RWPE1 (cell line): ENCODE data around the gene SLC25A44.
"Not testable (repeated sequence)": the region's sequence is repeated elsewhere in the genome, so short reads cannot be mapped to it uniquely, and the experiment has no call there.

Experiments used
- CTCF ChIA-PET: fragments of 350-600 bp; sonication (Branson Sonifier 250); formaldehyde crosslinking; extraction: SDS; loops from one replicate; lab custom pipeline; 2021; lab: Yijun Ruan, JAX
- POLR2A ChIA-PET: fragments of 400-600 bp; formaldehyde crosslinking; extraction: SDS; loops from one replicate; lab custom pipeline; 2020; ENCODE audit warnings: antibody characterized with exemption; ENCODE audit not compliant: low non-redundant PET; lab: Yijun Ruan, JAX
- DNase-seq: peaks from one replicate; pipeline ENCODE4 v3.0.0; 2012; ENCODE audit warnings: low spot score
- H3K27ac ChIP-seq: fragments of 450-650 bp; 2 replicates; pipeline ENCODE4 v1.5.1; 2017
- TF ChIP-seq, protein P1 (sequence below): fragments of 450-650 bp; conservative IDR thresholded peaks from 2 replicates; pipeline ENCODE4 v1.5.1; 2017; ENCODE audit warnings: low read depth, mild to moderate bottlenecking

The SLC25A44 gene

DNA sequence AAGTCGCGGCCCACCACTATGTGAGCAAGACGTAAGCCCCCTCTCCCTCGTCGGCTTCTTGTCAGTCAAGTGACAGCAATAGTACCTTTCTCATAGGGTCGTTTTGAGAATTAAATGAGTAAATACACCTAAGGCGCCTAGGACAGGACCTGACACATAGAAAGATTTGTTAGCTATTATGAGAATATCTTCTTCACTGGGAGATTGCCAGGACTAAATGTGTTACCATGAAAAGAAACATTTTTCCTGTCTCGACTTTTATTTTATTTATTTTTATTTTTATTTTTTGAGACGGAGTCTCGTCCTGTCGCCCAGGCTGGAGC lies 19.7 kb downstream of the SLC25A44 start:
- ChIA-PET CTCF (interaction anchor here (0.8 to 1.1 kb wide), 3 partner anchors 12 to 84 kb away, joined by 3 to 8 read pairs (median 3); no protein-coding TSS in a partner anchor), POLR2A (interaction anchor here (0.6 to 1.0 kb wide), 2 partner anchors 17 to 72 kb away, joined by 3 to 4 read pairs; no protein-coding TSS in a partner anchor)
- DNase-seq = no peak
- peak overlapping the region; percentile 93 for H3K27ac ChIP-seq
- TF ChIP-seq, protein P1, sequence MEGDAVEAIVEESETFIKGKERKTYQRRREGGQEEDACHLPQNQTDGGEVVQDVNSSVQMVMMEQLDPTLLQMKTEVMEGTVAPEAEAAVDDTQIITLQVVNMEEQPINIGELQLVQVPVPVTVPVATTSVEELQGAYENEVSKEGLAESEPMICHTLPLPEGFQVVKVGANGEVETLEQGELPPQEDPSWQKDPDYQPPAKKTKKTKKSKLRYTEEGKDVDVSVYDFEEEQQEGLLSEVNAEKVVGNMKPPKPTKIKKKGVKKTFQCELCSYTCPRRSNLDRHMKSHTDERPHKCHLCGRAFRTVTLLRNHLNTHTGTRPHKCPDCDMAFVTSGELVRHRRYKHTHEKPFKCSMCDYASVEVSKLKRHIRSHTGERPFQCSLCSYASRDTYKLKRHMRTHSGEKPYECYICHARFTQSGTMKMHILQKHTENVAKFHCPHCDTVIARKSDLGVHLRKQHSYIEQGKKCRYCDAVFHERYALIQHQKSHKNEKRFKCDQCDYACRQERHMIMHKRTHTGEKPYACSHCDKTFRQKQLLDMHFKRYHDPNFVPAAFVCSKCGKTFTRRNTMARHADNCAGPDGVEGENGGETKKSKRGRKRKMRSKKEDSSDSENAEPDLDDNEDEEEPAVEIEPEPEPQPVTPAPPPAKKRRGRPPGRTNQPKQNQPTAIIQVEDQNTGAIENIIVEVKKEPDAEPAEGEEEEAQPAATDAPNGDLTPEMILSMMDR = no peak

DNA sequence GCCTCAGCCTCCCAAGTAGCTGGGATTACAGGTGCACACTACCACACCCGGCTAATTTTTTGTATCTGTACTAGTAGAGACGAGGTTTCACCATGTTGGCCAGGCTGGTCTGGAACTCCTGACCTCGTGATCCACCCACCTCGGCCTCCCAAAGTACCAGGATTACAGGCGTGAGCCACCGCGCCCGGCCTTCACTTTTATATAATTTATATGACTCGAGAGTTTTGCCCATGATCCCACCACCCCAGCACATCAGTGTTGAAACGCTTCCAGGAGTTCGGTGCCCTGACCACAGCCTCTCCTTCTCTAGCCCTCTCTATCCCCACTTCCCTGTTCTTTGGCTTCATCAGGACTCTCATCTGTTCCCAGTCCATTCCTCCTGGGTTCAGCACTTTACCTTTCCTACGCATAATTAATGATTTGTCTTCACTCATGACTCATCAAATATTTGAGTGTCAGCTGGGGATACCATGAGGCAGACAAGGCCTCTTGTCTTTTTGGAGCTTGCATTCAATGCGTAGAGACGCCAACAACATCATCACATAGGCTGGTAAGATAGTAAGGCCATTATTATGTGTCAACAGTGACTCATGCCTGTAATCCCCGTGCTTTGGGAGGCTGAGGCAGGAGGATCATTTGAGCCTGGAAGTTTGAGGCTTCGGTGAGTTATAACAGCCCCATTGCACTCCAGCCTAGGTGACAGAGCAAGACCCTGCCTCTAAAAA lies 20.3 kb downstream of the SLC25A44 start:
- TF ChIP-seq, protein P1 = no peak
- POLR2A ChIA-PET = no interaction called here
- H3K27ac ChIP-seq = peak overlapping the region; percentile 93
- peak; percentile 74 for DNase-seq
- CTCF ChIA-PET = interaction anchor here (0.8 to 1.1 kb wide), 2 partner anchors 11 to 84 kb away, joined by 3 to 8 read pairs; no protein-coding TSS in a partner anchor

DNA sequence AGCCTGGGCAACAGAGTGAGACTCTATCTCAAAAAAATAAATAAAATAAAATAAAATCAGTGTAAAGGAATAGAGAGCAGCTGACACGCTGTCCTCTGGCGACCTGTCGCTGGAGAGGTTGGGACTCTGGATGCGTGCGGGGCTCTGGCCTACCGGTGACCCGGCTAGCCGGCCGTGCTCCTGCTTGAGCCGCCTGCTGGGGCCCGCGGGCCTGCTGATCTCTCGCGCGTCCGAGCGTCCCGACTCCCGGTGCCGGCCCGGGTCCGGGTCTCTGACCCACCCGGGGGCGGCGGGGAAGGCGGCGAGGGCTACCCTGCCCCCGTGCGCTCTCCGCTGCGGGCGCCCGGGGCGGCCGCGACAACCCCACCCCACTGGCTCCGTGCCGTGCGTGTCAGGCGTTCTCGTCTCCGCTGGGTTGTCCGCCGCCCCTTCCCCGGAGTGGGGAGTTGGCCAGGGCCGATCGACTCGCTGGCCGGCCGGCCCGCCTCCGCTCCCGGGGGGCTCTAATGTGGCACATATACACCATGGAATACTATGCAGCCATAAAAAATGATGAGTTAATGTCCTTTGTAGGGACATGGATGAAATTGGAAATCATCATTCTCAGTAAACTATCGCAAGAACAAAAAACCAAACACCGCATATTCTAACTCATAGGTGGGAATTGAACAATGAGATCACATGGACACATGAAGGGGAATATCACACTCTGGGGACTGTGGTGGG lies 22.6 kb downstream of the SLC25A44 start:
- CTCF ChIA-PET, POLR2A ChIA-PET, DNase-seq: not testable (repeated sequence)
- H3K27ac ChIP-seq = peak overlapping the region; percentile 48

DNA sequence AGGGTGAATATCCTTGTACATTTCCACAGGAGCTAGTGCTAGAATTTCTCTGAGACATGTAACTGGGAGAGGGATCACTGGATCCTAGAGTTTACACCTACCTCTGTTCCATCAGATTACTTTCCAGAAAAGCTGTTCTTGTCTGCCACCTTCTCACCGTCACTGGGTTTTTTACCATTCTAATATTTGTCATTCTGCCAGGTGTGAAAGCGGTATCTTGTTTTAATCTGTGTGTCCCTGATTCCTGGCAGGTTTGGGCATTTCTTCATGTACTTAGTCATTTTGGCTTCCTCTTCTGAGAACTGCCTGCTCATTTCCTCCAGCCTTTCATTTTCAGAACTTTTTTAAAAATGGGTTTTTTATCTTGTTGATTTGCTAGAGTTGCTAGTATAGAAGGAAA lies 24.0 kb downstream of the SLC25A44 start:
- peak; percentile 25 for DNase-seq
- CTCF ChIA-PET = interaction anchor here (1.0 kb wide), 1 partner anchor 121 kb away, joined by 5 read pairs; no protein-coding TSS in a partner anchor

DNA sequence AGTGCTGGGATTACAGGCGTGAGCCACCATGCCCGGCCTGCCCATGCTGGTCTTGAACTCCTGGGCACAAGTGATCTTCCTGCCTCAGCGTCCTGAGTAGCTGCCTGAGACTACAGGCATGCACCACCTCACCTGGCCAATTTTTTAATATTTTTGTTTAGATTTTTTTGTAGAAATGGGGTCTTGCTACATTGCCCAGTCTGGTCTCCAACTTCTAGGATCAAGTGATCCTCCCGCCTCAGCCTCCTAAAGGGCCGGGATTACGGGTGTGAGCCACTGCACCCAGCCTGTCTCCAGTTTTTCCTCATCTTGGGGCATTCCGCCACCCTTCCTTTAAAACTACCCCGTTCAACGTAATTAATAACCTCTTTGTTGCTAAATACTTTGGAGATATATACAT lies 26.3 kb downstream of the SLC25A44 start:
- peak overlapping the region; percentile 86; the same call in 1 of the 2 replicates for H3K27ac ChIP-seq
- ChIA-PET CTCF (no interaction called here), POLR2A (no interaction called here)
- no peak for DNase-seq
- TF ChIP-seq, protein P1 = no peak

More for the DNA sequence above, 24.0 kb downstream of the SLC25A44 start:
- H3K27ac ChIP-seq = peak overlapping the region; percentile 86
- TF ChIP-seq, protein P1 = no peak
- POLR2A ChIA-PET = interaction anchor here (0.6 kb wide), 1 partner anchor 28 kb away, joined by 6 read pairs; no protein-coding TSS in a partner anchor

DNA sequence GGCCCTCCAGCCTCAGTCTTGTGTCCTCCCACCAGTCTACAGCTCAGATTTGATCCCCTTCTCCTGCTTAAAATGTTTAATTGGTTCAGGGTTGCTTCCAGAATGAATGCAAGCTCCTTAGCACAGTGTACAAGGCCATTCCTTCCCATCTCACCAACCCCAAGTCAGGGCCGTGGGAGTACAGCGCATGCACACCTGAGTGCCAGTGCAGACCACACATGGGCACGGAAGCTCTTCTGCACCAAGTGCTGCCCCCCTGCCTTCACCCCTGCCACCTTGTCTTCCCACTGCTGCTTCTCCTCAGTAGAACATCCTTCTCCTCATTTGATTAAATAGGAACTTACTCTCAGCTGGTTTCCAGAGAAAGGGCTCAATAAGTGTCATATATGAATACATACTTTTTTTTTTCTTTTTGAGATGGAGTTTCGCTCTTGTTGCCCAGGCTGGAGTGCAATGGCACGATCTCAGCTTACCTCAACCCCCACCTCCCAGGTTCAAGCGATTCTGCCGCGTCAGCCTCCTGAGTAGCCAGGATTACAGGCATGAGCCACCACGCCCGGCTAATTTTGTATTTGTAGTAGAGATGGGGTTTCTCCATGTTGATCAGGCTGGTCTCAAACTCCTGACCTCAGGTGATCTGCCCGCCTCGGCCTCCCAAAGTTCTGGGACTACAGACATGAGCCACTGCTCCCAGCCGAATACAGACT lies 28.2 kb downstream of the SLC25A44 start:
- ChIA-PET CTCF (interaction anchor here (0.7 to 1.1 kb wide), 2 partner anchors 131 to 163 kb away, joined by 3 to 4 read pairs; no protein-coding TSS in a partner anchor), POLR2A (no interaction called here)
- DNase-seq = no peak
- TF ChIP-seq, protein P1 = no peak
- H3K27ac ChIP-seq = peak overlapping the region; percentile 68
